K562 (cell line): ENCODE data around the gene OCA2. TPM values are rescaled to one million over a fixed set of nuclear protein-coding genes. Genes with fewer than 3 reads are reported as not detected.

Source experiments
- ATAC-seq: fragments of 200-7000 bp; cut with Tn5 transposase; 3 replicates; pipeline ENCODE4 v1.9.1; 2020; ENCODE audit warnings: moderate library complexity
- BruUV-seq: library from RNA; stranded (reverse); fragments of 400-500 nt; replicated peaks from 2 replicates; lab custom pipeline; 2021; lab: Mats Ljungman, UMichigan
- CTCF ChIA-PET: fragments of 300-600 bp; formaldehyde crosslinking; extraction: SDS; loops from one replicate; lab custom pipeline; 2021; ENCODE audit warnings: low intra/inter-chr PET ratio; lab: Yijun Ruan, JAX
- POLR2A ChIA-PET: fragments of 300-600, 350-650 bp; sonication (Branson Sonifier 250); formaldehyde crosslinking; extraction: SDS; loops from one replicate; lab custom pipeline; 2021; ENCODE audit warnings: antibody characterized with exemption, inconsistent platforms; lab: Yijun Ruan, JAX
- DNase-seq, 4 experiments: peaks; one replicate each; pipeline versions ENCODE4 v3.0.0 to v3.0.0-alpha.2; 2011 to 2018; ENCODE audit warnings: low spot score in 3 of 4, mixed read lengths in 3 of 4; ENCODE audit errors: extremely low read depth in 1 of 4
- FAIRE-seq: peaks from 2 replicates; lab custom pipeline; 2011; peaks lifted over from hg19 to GRCh38; lab: Jason Lieb, UNC
- H2AFZ ChIP-seq: 2 replicates; pipeline ENCODE4 v1.6.0; 2011; ENCODE audit warnings: low read depth, low read length, control low read depth, inconsistent platforms
- H3K27ac ChIP-seq: fragments of 200-600 bp; 3 replicates; pipeline ENCODE4 v1.8.0; 2011; ENCODE audit warnings: low read depth, mild to moderate bottlenecking, control low read depth, inconsistent platforms, low read length, moderate library complexity, mixed read lengths; ENCODE audit errors: extremely low read depth
- H3K27me3 ChIP-seq, 2 experiments: fragments of 300-600 bp in 1 of 2; 2 replicates in 1 of 2; 3 replicates in 1 of 2; pipeline versions ENCODE4 v1.6.0 to v1.8.0; 2011; ENCODE audit warnings: inconsistent platforms in 2 of 2, low read length in 2 of 2, mild to moderate bottlenecking in 1 of 2, mixed read lengths in 1 of 2, moderate library complexity in 1 of 2; ENCODE audit not compliant: control insufficient read depth in 2 of 2, insufficient read depth in 2 of 2
- H3K36me3 ChIP-seq: fragments of 300-600 bp; 3 replicates; pipeline ENCODE4 v1.8.0; 2011; ENCODE audit warnings: mild to moderate bottlenecking, low read length, inconsistent platforms; ENCODE audit not compliant: control insufficient read depth, insufficient read depth
- H3K4me1 ChIP-seq, 2 experiments: fragments of 200-600 bp in 1 of 2; replicated peaks in 1 of 2; 2 replicates in 1 of 2; 3 replicates in 1 of 2; pipeline versions ENCODE4 v1.5.1 to v1.8.0; 2011; ENCODE audit warnings: inconsistent platforms in 2 of 2, low read length in 2 of 2, mild to moderate bottlenecking in 1 of 2, mixed read lengths in 1 of 2, moderate library complexity in 1 of 2; ENCODE audit not compliant: control insufficient read depth in 2 of 2, insufficient read depth in 2 of 2
- H3K4me2 ChIP-seq: 2 replicates; pipeline ENCODE4 v1.6.1; 2011; ENCODE audit warnings: low read length, control low read depth, inconsistent platforms, mixed read lengths; ENCODE audit not compliant: insufficient read depth
- H3K4me3 ChIP-seq: fragments of 200-600 bp; sonication (generic), shearing (Covaris generic); 2 replicates; pipeline ENCODE4 v1.5.1; 2016; ENCODE audit warnings: control low read depth, inconsistent platforms
- H3K79me2 ChIP-seq: fragments of 200-600 bp; 3 replicates; pipeline ENCODE4 v1.8.0; 2011; ENCODE audit warnings: low read length, inconsistent platforms; ENCODE audit not compliant: control insufficient read depth, insufficient read depth
- H3K9ac ChIP-seq, 2 experiments: 2 replicates each; pipeline versions ENCODE4 v1.6.0 to v1.6.1; 2011; ENCODE audit warnings: low read depth in 2 of 2, low read length in 2 of 2, control low read depth in 1 of 2, inconsistent platforms in 1 of 2, mild to moderate bottlenecking in 1 of 2, mixed read lengths in 1 of 2; ENCODE audit not compliant: insufficient read depth in 1 of 2
- H3K9me1 ChIP-seq: one replicate; pipeline ENCODE4 v1.6.0; 2011; ENCODE audit warnings: inconsistent platforms, mild to moderate bottlenecking, low read length, moderate library complexity; ENCODE audit not compliant: control insufficient read depth, insufficient read depth
- H3K9me3 ChIP-seq: replicated peaks from 2 replicates; pipeline ENCODE4 v1.5.1; 2011; ENCODE audit warnings: low read depth, low read length, inconsistent platforms; ENCODE audit not compliant: control insufficient read depth, insufficient read depth
- H4K20me1 ChIP-seq: replicated peaks from 2 replicates; pipeline ENCODE4 v1.6.1; 2011; ENCODE audit warnings: low read length, inconsistent platforms, mixed read lengths; ENCODE audit not compliant: control insufficient read depth, insufficient read depth
- HDAC3 ChIP-seq: fragments of 450-650 bp; IDR thresholded peaks from 2 replicates; pipeline ENCODE4 v1.6.1; 2018; ENCODE audit warnings: borderline replicate concordance, mild to moderate bottlenecking, moderate library complexity; ENCODE audit not compliant: partially characterized antibody
- IRF9 ChIP-seq: fragments of 450-650 bp; IDR thresholded peaks from 2 replicates; pipeline ENCODE4 v1.6.1; 2016; ENCODE audit warnings: missing biosample characterization, missing genetic modification characterization
- NBN ChIP-seq: fragments of 450-650 bp; IDR thresholded peaks from 2 replicates; pipeline ENCODE4 v1.6.1; 2016; ENCODE audit warnings: low read depth, mild to moderate bottlenecking
- POLR3G ChIP-seq: IDR thresholded peaks from 2 replicates; pipeline ENCODE4 v1.6.1; 2011; ENCODE audit not compliant: insufficient read length, insufficient replicate concordance; ENCODE audit errors: extremely low read depth
- RERE ChIP-seq: sonication (generic); formaldehyde crosslinking; IDR thresholded peaks from 2 replicates; pipeline ENCODE4 v1.8.0; 2023; ENCODE audit warnings: missing genetic modification reagents, mild to moderate bottlenecking, borderline replicate concordance
- ZBTB7A ChIP-seq: IDR thresholded peaks from 2 replicates; pipeline ENCODE4 v1.6.1; 2011; ENCODE audit warnings: low read depth, mild to moderate bottlenecking, low read length, moderate library complexity, borderline replicate concordance; ENCODE audit not compliant: control insufficient read depth
- ZNF354B ChIP-seq: fragments of 250-450 bp; sonication (Bioruptor Pico); IDR thresholded peaks from 2 replicates; pipeline ENCODE4 v1.4.0; 2020
- ZNF699 ChIP-seq: fragments of 250-450 bp; sonication (Bioruptor Pico); IDR thresholded peaks from 2 replicates; pipeline ENCODE4 v1.8.0; 2021; ENCODE audit warnings: mild to moderate bottlenecking, moderate library complexity; ENCODE audit not compliant: insufficient replicate concordance
- WGBS: fragments of 100-300 bp; shearing (Covaris generic); methylation state at CpG from one replicate; pipeline ENCODE4 v1.1.6; 2016; ENCODE audit warnings: low coverage, mixed read lengths; ENCODE audit not compliant: insufficient coverage; ENCODE audit errors: missing lambda C conversion rate; 5-methylcytosine and 5-hydroxymethylcytosine counted together
- in situ Hi-C: fragments of 300-500 bp; cut with MboI; formaldehyde crosslinking; loops from 4 replicates; pipeline ENCODE4 v1.15.0; 2018; ENCODE audit warnings: inconsistent platforms, mixed read lengths
- intact Hi-C: fragments of 100-400 bp; cut with micrococcal nuclease; formaldehyde crosslinking; loops from 2 replicates; pipeline ENCODE4 v1.14.2; 2022
- polyA plus RNA-seq, 8 experiments: library from polyadenylated mRNA; depleted of rRNA in 4 of 8; stranded (reverse) in 5 of 8; unstranded in 3 of 8; fragments of >200 nt; fragmentation: Nextera tagmentation in 2 of 8; fragmentation: Illumina TruSeq in 1 of 8; extraction: Ambion mirVana in 2 of 8; extraction: Trizol in 1 of 8; gene quantifications; 2 replicates each; pipeline versions ENCODE4 v1.2.1 to v1.2.3, GENCODE V29; 2011 to 2014; ENCODE audit warnings: inconsistent platforms in 1 of 8, missing spikeins in 1 of 8
- total RNA-seq, 7 experiments: library from RNA; depleted of rRNA in 6 of 7; stranded (reverse); fragments of >200 nt in 6 of 7; fragmentation: Illumina TruSeq in 2 of 7; extraction: Trizol in 2 of 7; gene quantifications; 2 replicates each; pipeline versions ENCODE4 v1.2.1 to v1.2.3, GENCODE V29; 2011 to 2021; ENCODE audit warnings: low replicate concordance in 1 of 7
- TF ChIP-seq, protein P1 (sequence below): fragments of 200-800 bp; sonication (Bioruptor generic); IDR thresholded peaks from 2 replicates; pipeline ENCODE4 v1.6.1; 2017; ENCODE audit warnings: missing genetic modification characterization, missing compliant biosample characterization

Gene OCA2
- total and polyA plus RNA-seq, 9 of the 15 experiments (the other 6 are each of a cell fraction or from before 2014, with no cell fraction given): 0.07 to 0.59 (median 0.17) TPM; not detected in 1

DNA sequence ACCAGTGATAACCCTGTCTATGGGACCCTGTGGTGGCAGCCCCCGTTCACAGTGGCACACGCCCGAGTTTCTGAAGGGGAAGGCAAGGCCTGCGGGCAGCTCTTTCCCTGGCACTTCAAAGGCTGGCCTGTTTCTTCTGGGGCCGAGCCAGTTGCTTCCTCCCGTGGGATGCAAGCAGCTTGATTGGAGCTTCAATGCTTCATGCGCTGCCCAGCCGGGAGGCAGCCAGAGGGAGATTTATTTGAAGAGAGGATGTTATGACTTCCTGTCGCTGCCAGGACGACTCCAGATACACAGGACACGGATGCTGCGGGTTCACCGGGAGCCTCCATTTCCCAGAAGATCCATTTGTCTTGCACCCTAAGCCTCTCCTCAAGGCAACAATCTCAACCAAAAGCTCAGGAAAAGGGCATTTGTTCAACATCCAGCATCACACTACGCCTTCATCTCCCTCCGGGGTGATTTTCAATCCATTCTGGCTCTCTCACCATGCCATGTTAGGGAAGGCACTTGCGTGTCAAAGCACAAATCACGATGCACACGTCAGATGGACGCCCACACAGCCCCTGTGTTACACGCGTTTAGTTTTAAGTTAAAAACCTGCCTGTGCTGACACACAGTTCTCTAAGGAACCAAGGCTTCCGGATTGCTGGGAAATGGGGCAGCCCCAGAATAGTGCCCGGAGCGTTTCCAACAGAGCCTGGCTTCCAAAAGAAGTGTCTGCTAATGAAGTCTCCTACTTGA lies 330.2 kb downstream of the OCA2 start (continued):
- TF ChIP-seq RERE (no peak), NBN (no peak)

- FAIRE-seq: no peak
- no peaks in the 10 kb centered on the region for H3K9me1 ChIP-seq
- TF ChIP-seq, protein P1, sequence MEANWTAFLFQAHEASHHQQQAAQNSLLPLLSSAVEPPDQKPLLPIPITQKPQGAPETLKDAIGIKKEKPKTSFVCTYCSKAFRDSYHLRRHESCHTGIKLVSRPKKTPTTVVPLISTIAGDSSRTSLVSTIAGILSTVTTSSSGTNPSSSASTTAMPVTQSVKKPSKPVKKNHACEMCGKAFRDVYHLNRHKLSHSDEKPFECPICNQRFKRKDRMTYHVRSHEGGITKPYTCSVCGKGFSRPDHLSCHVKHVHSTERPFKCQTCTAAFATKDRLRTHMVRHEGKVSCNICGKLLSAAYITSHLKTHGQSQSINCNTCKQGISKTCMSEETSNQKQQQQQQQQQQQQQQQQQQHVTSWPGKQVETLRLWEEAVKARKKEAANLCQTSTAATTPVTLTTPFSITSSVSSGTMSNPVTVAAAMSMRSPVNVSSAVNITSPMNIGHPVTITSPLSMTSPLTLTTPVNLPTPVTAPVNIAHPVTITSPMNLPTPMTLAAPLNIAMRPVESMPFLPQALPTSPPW: no peak
- TF ChIP-seq POLR3G (no peak), HDAC3 (no peak), ZNF354B (CRISPR knock-in tag) (no peak), ZNF699 (CRISPR knock-in tag) (no peak), IRF9 (no peak), ZBTB7A (no peak)
Measured at GRCh38 chr15:27767918-27768640, 331.0 kb downstream of the OCA2 start.

More at GRCh38 chr15:27767918-27768640, 331.0 kb downstream of the OCA2 start:
- Histone ChIP-seq H3K36me3 (no peaks in the 10 kb centered on the region), H3K9ac (no peak overlapping the region), H3K79me2 (no peaks in the 10 kb centered on the region), H3K9me3 (no peaks in the 10 kb centered on the region), H3K27me3 (peaks cover 0 to 17% of the 10 kb centered on the region in 2 experiments; a peak in 2 of 5 replicates), H3K4me1 (peaks cover 0 to 3% of the 10 kb centered on the region in 2 experiments; a peak in 1 of 5 replicates), H3K4me2 (no peak overlapping the region), H2AFZ (no peak overlapping the region), H3K27ac (no peak overlapping the region), H4K20me1 (no peaks in the 10 kb centered on the region), H3K4me3 (no peak overlapping the region)
- WGBS: 2% methylated on average over 14 of the region's 14 CpGs
- in situ Hi-C loops (no loop called here), intact Hi-C loops (no loop called here)
- ChIA-PET POLR2A (interaction anchor here (0.6 kb wide), 1 partner anchor 234 kb away, joined by 4 read pairs; no protein-coding TSS in a partner anchor), CTCF (no interaction called here)
- DNase-seq (no peak), ATAC-seq (no peak)
- no TSS peak for BruUV-seq
